ENCODE data around the gene PKP2.
"Not testable (repeated sequence)": the region's sequence is repeated elsewhere in the genome, so short reads cannot be mapped to it uniquely, and the experiment has no call there.

The PKP2 gene

GRCh38 chr12:32895688-32896431, 717 bp downstream of the PKP2 start:
- DNase-seq = peak; percentile 10

- no peak for DNase-seq
Measured at GRCh38 chr12:32894566-32894965, 2.0 kb downstream of the PKP2 start.

GRCh38 chr12:32893458-32893857, 3.1 kb downstream of the PKP2 start:
- DNase-seq = no peak

- no peak for DNase-seq
Measured at GRCh38 chr12:32893043-32893442, 3.5 kb downstream of the PKP2 start.

- DNase-seq = not testable (repeated sequence)
Measured at GRCh38 chr12:32892369-32892768, 4.2 kb downstream of the PKP2 start.

GRCh38 chr12:32891956-32892355, 4.6 kb downstream of the PKP2 start:
- DNase-seq = no peak

GRCh38 chr12:32891526-32891925, 5.1 kb downstream of the PKP2 start:
- no peak for DNase-seq

- DNase-seq = no peak
Measured at GRCh38 chr12:32889011-32889760, 7.4 kb downstream of the PKP2 start.

- DNase-seq = no peak
Measured at GRCh38 chr12:32887058-32887457, 9.5 kb downstream of the PKP2 start.

GRCh38 chr12:32885831-32886230, 10.7 kb downstream of the PKP2 start:
- peak; percentile 84 for DNase-seq

- no peak for DNase-seq
Measured at GRCh38 chr12:32884962-32885361, 11.6 kb downstream of the PKP2 start.

- no peak for DNase-seq
Measured at GRCh38 chr12:32881702-32882101, 14.9 kb downstream of the PKP2 start.

GRCh38 chr12:32881107-32881506, 15.5 kb downstream of the PKP2 start:
- no peak for DNase-seq

GRCh38 chr12:32879066-32879465, 17.5 kb downstream of the PKP2 start:
- DNase-seq = not testable (repeated sequence)

GRCh38 chr12:32877601-32878459, 18.7 kb downstream of the PKP2 start:
- DNase-seq = peak; percentile 50

GRCh38 chr12:32876004-32876403, 20.6 kb downstream of the PKP2 start:
- no peak for DNase-seq

- no peak for DNase-seq
Measured at GRCh38 chr12:32874975-32875374, 21.6 kb downstream of the PKP2 start.

- DNase-seq = no peak
Measured at GRCh38 chr12:32874078-32874477, 22.5 kb downstream of the PKP2 start.

- not testable (repeated sequence) for DNase-seq
Measured at GRCh38 chr12:32872416-32872815, 24.2 kb downstream of the PKP2 start.

GRCh38 chr12:32870716-32871115, 25.9 kb downstream of the PKP2 start:
- DNase-seq = no peak

- no peak for DNase-seq
Measured at GRCh38 chr12:32868885-32869284, 27.7 kb downstream of the PKP2 start.

- DNase-seq = no peak
Measured at GRCh38 chr12:32864731-32865130, 31.8 kb downstream of the PKP2 start.

- DNase-seq = no peak
Measured at GRCh38 chr12:32863128-32863527, 33.4 kb downstream of the PKP2 start.

Data from COR-L47 (cell line).